Vagina (tissue), 2 donors: Measurements from ENCODE around the gene SPON2. TPM values are rescaled to one million over a fixed set of nuclear protein-coding genes. Genes with fewer than 3 reads are reported as not detected.

Experiments used
- DNase-seq, 2 donors: peaks; one replicate each; pipeline ENCODE4 v3.0.0-alpha.2; 2017; ENCODE audit errors: extremely low spot score in 2 of 2
- H3K27ac ChIP-seq: fragments of 200-600 bp; sonication (generic); one replicate; pipeline ENCODE4 v1.5.1; 2019
- H3K27me3 ChIP-seq: fragments of 200-600 bp; sonication (generic); one replicate; pipeline ENCODE4 v1.5.1; 2019
- H3K36me3 ChIP-seq, 2 donors: fragments of 200-600 bp; sonication (generic); one replicate each; pipeline ENCODE4 v1.5.1; 2017 to 2019
- H3K4me1 ChIP-seq: fragments of 200-600 bp; sonication (generic); one replicate; pipeline ENCODE4 v1.5.1; 2019
- H3K4me3 ChIP-seq, 2 donors: fragments of 200-600 bp; sonication (generic); 1 replicate in 1 of 2; 2 replicates in 1 of 2; pipeline ENCODE4 v1.5.1; 2016 to 2019
- H3K9me3 ChIP-seq: fragments of 200-600 bp; sonication (generic); one replicate; pipeline ENCODE4 v1.5.1; 2019
- CTCF ChIP-seq, 3 experiments: fragments of 450-650 bp in 2 of 3; fragments of 200-600 bp in 1 of 3; sonication (generic) in 1 of 3; IDR thresholded peaks; one replicate each; pipeline ENCODE4 v1.5.1; 2017 to 2019; ENCODE audit warnings: antibody characterized with exemption in 3 of 3, mild to moderate bottlenecking in 2 of 3, moderate library complexity in 2 of 3
- POLR2A ChIP-seq, 2 donors: fragments of 450-650 bp; IDR thresholded peaks; one replicate each; pipeline ENCODE4 v1.6.1; 2017; ENCODE audit warnings: antibody characterized with exemption in 2 of 2, mild to moderate bottlenecking in 2 of 2, moderate library complexity in 2 of 2
- POLR2AphosphoS5 ChIP-seq, 2 donors: sonication (generic); formaldehyde crosslinking; IDR thresholded peaks; one replicate each; pipeline ENCODE4 v1.9.0; 2017; ENCODE audit warnings: antibody characterized with exemption in 2 of 2, mild to moderate bottlenecking in 2 of 2, low read depth in 1 of 2; ENCODE audit not compliant: insufficient read depth in 1 of 2
- intact Hi-C: fragments of 100-400 bp; cut with DNase I; formaldehyde crosslinking; loops from one replicate; pipeline ENCODE4 v1.15.1; 2023
- total RNA-seq: library from RNA; depleted of rRNA; stranded (reverse); fragments of >200 nt; gene quantifications from one replicate; pipeline ENCODE4 v1.2.3, GENCODE V29; 2016

The SPON2 gene
- total RNA-seq, 1 donor from 2014 or later = 72.2 TPM

GRCh38 chr4:1211891-1212545 lies 39.6 kb upstream of the SPON2 start:
- Histone ChIP-seq H3K36me3 (peaks cover 0 to 24% of the 10 kb centered on the region in 2 donors), H3K9me3 (no peaks in the 10 kb centered on the region), H3K27me3 (no peaks in the 10 kb centered on the region), H3K4me3 (no peak overlapping the region), H3K4me1 (peaks cover 94% of the 10 kb centered on the region), H3K27ac (peak overlapping the region; percentile 83)
- intact Hi-C loops = no loop called here
- TF ChIP-seq CTCF (IDR thresholded peaks at IDR 0.05) (no peak), POLR2AphosphoS5 (IDR thresholded peaks at IDR 0.05; ENCODE audit: insufficient read depth in 1 of 2, low read depth in 1 of 2) (no peak), POLR2A (IDR thresholded peaks at IDR 0.05) (no peak)
- DNase-seq = no peak

- TF ChIP-seq CTCF (IDR thresholded peaks at IDR 0.05) (no peak), POLR2AphosphoS5 (IDR thresholded peaks at IDR 0.05; ENCODE audit: insufficient read depth in 1 of 2, low read depth in 1 of 2) (no peak)
- DNase-seq = no peak
- Histone ChIP-seq H3K4me3 (no peak overlapping the region), H3K27ac (peak overlapping the region; percentile 83), H3K9me3 (no peaks in the 10 kb centered on the region), H3K36me3 (peaks cover 0 to 24% of the 10 kb centered on the region in 2 donors), H3K4me1 (peaks cover 98% of the 10 kb centered on the region), H3K27me3 (no peaks in the 10 kb centered on the region)
- intact Hi-C loops = no loop called here
Observed at GRCh38 chr4:1211371-1211770, 39.0 kb upstream of the SPON2 start.

- no peaks in the 10 kb centered on the region for H3K9me3 ChIP-seq
- no peak for DNase-seq
- intact Hi-C loops = no loop called here
- peaks cover 0 to 24% of the 10 kb centered on the region in 2 donors for H3K36me3 ChIP-seq
- H3K4me1 ChIP-seq = peaks cover 98% of the 10 kb centered on the region
- H3K4me3 ChIP-seq = no peak overlapping the region
- peak overlapping the region; percentile 83 for H3K27ac ChIP-seq
- TF ChIP-seq POLR2AphosphoS5 (IDR thresholded peaks at IDR 0.05; ENCODE audit: insufficient read depth in 1 of 2, low read depth in 1 of 2) (no peak), CTCF (IDR thresholded peaks at IDR 0.05) (no peak), POLR2A (IDR thresholded peaks at IDR 0.05) (no peak)
- H3K27me3 ChIP-seq = no peaks in the 10 kb centered on the region
Observed at GRCh38 chr4:1210971-1211370, 38.6 kb upstream of the SPON2 start.

GRCh38 chr4:1210241-1210841 lies 38.0 kb upstream of the SPON2 start:
- Histone ChIP-seq H3K4me1 (peaks cover 100% of the 10 kb centered on the region), H3K36me3 (peaks cover 0 to 24% of the 10 kb centered on the region in 2 donors), H3K27me3 (no peaks in the 10 kb centered on the region), H3K27ac (peak overlapping the region; percentile 83), H3K4me3 (peak overlapping the region in 1 of 2 donors; percentile 21), H3K9me3 (no peaks in the 10 kb centered on the region)
- intact Hi-C loops = no loop called here
- DNase-seq = no peak
- no peak for TF ChIP-seq CTCF (IDR thresholded peaks at IDR 0.05)
- TF ChIP-seq POLR2A (IDR thresholded peaks at IDR 0.05) = no peak

- H3K27ac ChIP-seq = peak overlapping the region; percentile 83
- intact Hi-C loops = loop anchor here (5.0 kb wide), 2 partner anchors 37 to 38 kb away; partner anchors contain the start of genes CTBP1 and SPON2
- no peak for DNase-seq
Observed at GRCh38 chr4:1209821-1210220, 37.4 kb upstream of the SPON2 start.

More at GRCh38 chr4:1209821-1210220, 37.4 kb upstream of the SPON2 start:
- H3K4me1 ChIP-seq = peaks cover 100% of the 10 kb centered on the region
- H3K27me3 ChIP-seq = no peaks in the 10 kb centered on the region
- H3K4me3 ChIP-seq = peak overlapping the region in 1 of 2 donors; percentile 27
- no peaks in the 10 kb centered on the region for H3K9me3 ChIP-seq
- H3K36me3 ChIP-seq = peaks cover 0 to 24% of the 10 kb centered on the region in 2 donors
- no peak for TF ChIP-seq POLR2A (IDR thresholded peaks at IDR 0.05)
- TF ChIP-seq POLR2AphosphoS5 (IDR thresholded peaks at IDR 0.05; ENCODE audit: insufficient read depth in 1 of 2, low read depth in 1 of 2) = peak in 1 of 2 donors; percentile 85
